B cell (primary cell): Measurements from ENCODE around the gene DDAH1. TPM values are rescaled to one million over a fixed set of nuclear protein-coding genes. Genes with fewer than 3 reads are reported as not detected.

Source experiments
- ATAC-seq: fragments of 200-7000 bp; cut with Tn5 transposase; one replicate; pipeline ENCODE4 v1.10.0; 2021; ENCODE audit warnings: low read depth, mild to moderate bottlenecking, moderate number of reproducible peaks, moderate library complexity
- CTCF ChIA-PET: fragments of 350-600 bp; sonication (Branson Sonifier 250); formaldehyde crosslinking; loops from one replicate; lab custom pipeline; 2021; ENCODE audit warnings: antibody characterized with exemption, inconsistent platforms; lab: Charles Lee
- POLR2A ChIA-PET: fragments of 350-600 bp; sonication (Branson Sonifier 250); formaldehyde crosslinking; loops from one replicate; lab custom pipeline; 2021; ENCODE audit warnings: antibody characterized with exemption; lab: Charles Lee
- DNase-seq: peaks from one replicate; pipeline ENCODE4 v3.0.0; 2013
- H2AFZ ChIP-seq: 2 replicates; pipeline ENCODE4 v1.6.1; 2012; ENCODE audit warnings: mild to moderate bottlenecking, low read depth, low read length; ENCODE audit not compliant: insufficient read depth, poor library complexity, severe bottlenecking
- H3K27ac ChIP-seq, 2 donors: 1 replicate in 1 of 2; 2 replicates in 1 of 2; pipeline ENCODE4 v1.5.1; 2012 to 2013; ENCODE audit warnings: low read length in 2 of 2, mild to moderate bottlenecking in 2 of 2, moderate library complexity in 1 of 2
- H3K27me3 ChIP-seq, 4 experiments: fragments of 200-600 bp in 1 of 4; sonication (generic) in 1 of 4; replicated peaks in 1 of 4; 1 replicate in 2 of 4; 2 replicates in 2 of 4; pipeline versions ENCODE4 v1.6.1 to v1.7.0; 2013 to 2016; ENCODE audit warnings: low read length in 3 of 4, mild to moderate bottlenecking in 2 of 4, mixed read lengths in 1 of 4, moderate library complexity in 1 of 4; ENCODE audit not compliant: insufficient read depth in 4 of 4, control insufficient read depth in 3 of 4; ENCODE audit errors: control extremely low read depth in 1 of 4
- H3K36me3 ChIP-seq, 2 experiments: replicated peaks in 1 of 2; 1 replicate in 1 of 2; 2 replicates in 1 of 2; pipeline versions ENCODE4 v1.6.1 to v1.7.1; 2013; ENCODE audit warnings: low read length in 1 of 2; ENCODE audit not compliant: insufficient read depth in 2 of 2, control insufficient read depth in 1 of 2; ENCODE audit errors: control extremely low read depth in 1 of 2, extremely low read depth in 1 of 2
- H3K4me1 ChIP-seq, 2 donors: fragments of 200-600 bp in 1 of 2; sonication (generic) in 1 of 2; 1 replicate in 1 of 2; 2 replicates in 1 of 2; pipeline versions ENCODE4 v1.5.1 to v1.6.1; 2013 to 2017; ENCODE audit warnings: low read length in 2 of 2; ENCODE audit not compliant: control insufficient read depth in 2 of 2, insufficient read depth in 2 of 2
- H3K4me2 ChIP-seq: replicated peaks from 2 replicates; pipeline ENCODE3; 2012; ENCODE audit warnings: mild to moderate bottlenecking, low read depth, low read length; ENCODE audit not compliant: poor library complexity, severe bottlenecking
- H3K4me3 ChIP-seq, 5 experiments: fragments of 200-600 bp in 1 of 5; sonication (generic) in 1 of 5; 1 replicate in 3 of 5; 2 replicates in 2 of 5; pipeline versions ENCODE4 v1.5.1 to v1.7.0; 2011 to 2016; ENCODE audit warnings: low read length in 4 of 5, mild to moderate bottlenecking in 4 of 5, low read depth in 2 of 5, control low read depth in 1 of 5, moderate library complexity in 1 of 5; ENCODE audit not compliant: insufficient read depth in 1 of 5; ENCODE audit errors: control extremely low read depth in 1 of 5, extremely low read depth in 1 of 5
- H3K79me2 ChIP-seq: fragments of 200-600 bp; sonication (generic); one replicate; pipeline ENCODE4 v1.6.0; 2016; ENCODE audit warnings: low read length; ENCODE audit not compliant: control insufficient read depth, insufficient read depth
- H3K9ac ChIP-seq: fragments of 200-600 bp; sonication (generic); 2 replicates; pipeline ENCODE4 v1.6.1; 2017; ENCODE audit warnings: mild to moderate bottlenecking, low read length, moderate library complexity
- H3K9me3 ChIP-seq, 3 donors: one replicate each; pipeline versions ENCODE4 v1.6.1 to v1.7.1; 2013; ENCODE audit warnings: low read length in 2 of 3; ENCODE audit not compliant: control insufficient read depth in 2 of 3, insufficient read depth in 1 of 3; ENCODE audit errors: control extremely low read depth in 1 of 3
- H4K20me1 ChIP-seq: 2 replicates; pipeline ENCODE4 v1.6.0; 2012; ENCODE audit warnings: mild to moderate bottlenecking, low read length; ENCODE audit not compliant: insufficient read depth, control insufficient read depth, poor library complexity, severe bottlenecking
- H3K27ac Mint-ChIP-seq: one replicate; pipeline ENCODE4 v1.8.0; 2021; ENCODE audit warnings: mixed read lengths
- H3K27me3 Mint-ChIP-seq: one replicate; pipeline ENCODE4 v1.8.0; 2021; ENCODE audit warnings: mixed read lengths
- H3K4me1 Mint-ChIP-seq: one replicate; pipeline ENCODE4 v1.8.0; 2021; ENCODE audit warnings: mixed read lengths
- H3K4me3 Mint-ChIP-seq: one replicate; pipeline ENCODE4 v1.8.0; 2021; ENCODE audit warnings: mixed read lengths
- H3K9me3 Mint-ChIP-seq: one replicate; pipeline ENCODE4 v1.8.0; 2022; ENCODE audit warnings: mixed read lengths; ENCODE audit not compliant: insufficient read depth
- EZH2 ChIP-seq: IDR thresholded peaks from 2 replicates; pipeline ENCODE4 v1.6.1; 2012; ENCODE audit warnings: borderline replicate concordance, low read depth, mild to moderate bottlenecking, moderate library complexity, low read length; ENCODE audit not compliant: insufficient read depth, poor library complexity, severe bottlenecking
- WGBS: methylation state at CpG from one replicate; pipeline ENCODE4 v1.1.5; 2013; ENCODE audit warnings: missing lambda C conversion rate; ENCODE audit not compliant: insufficient coverage; 5-methylcytosine and 5-hydroxymethylcytosine counted together
- intact Hi-C: fragments of 100-400 bp; cut with micrococcal nuclease; formaldehyde crosslinking; loops from one replicate; pipeline ENCODE4 v1.10.0; 2022
- polyA plus RNA-seq: library from polyadenylated mRNA; depleted of rRNA; stranded (reverse); fragments of >200 nt; gene quantifications from 2 replicates; pipeline ENCODE4 v1.2.3, GENCODE V29; 2012
- total RNA-seq, 2 donors: library from RNA; stranded (reverse); fragments of 120-200 nt in 1 of 2; gene quantifications; 1 replicate in 1 of 2; 2 replicates in 1 of 2; pipeline versions ENCODE4 v1.2.3 to v1.2.4, GENCODE V29; 2013 to 2022
- TF ChIP-seq, protein P1 (sequence below): fragments of 200-600 bp; IDR thresholded peaks from one replicate; pipeline ENCODE4 v1.8.0; 2022; ENCODE audit warnings: antibody characterized with exemption, mild to moderate bottlenecking

Gene DDAH1
- total and polyA plus RNA-seq, 2 donors (not counting 1 experiment from before 2014, with no cell fraction given) = 0.04 TPM; not detected in 1

DNA sequence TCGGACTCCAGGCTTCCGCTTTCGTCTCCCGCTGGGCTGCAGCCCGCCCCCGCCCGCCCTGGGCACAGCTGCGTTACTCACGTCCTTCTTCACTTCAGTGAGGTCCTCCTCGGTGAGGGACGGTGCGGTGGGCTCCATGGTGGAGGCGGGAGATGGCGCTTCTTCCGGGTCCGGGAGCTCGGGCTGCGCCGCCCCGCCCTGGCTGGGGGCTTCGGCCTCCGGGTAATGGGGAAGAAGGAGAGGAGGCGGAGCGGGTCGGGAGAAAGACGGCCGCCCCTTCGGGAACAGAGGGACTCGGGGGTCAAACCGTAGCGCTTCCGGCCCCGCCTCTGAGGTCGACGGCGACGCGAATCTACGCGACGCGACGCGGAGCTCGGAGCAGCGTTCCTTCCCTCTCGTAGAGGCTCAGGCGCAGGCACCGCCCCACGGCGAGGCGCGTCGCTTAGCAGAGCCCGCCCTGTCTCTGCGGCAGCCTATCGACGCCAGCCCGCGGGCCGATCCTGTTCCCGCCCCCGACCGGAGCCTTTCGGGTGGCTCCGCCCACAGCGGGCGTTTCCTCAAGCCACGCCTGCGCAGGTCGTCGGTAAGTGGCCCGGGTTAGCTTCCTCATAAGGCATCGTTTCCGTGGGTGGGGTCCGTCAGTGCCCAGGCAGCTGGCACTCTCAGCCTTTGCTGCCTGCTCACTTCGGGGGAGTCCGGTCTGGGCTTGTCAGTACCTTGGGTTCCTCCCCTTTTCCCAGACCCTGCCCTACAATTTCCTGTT is 188.6 kb downstream of the DDAH1 start, which contains the start of gene BCL10:
Gene BCL10, minus strand, starts transcription at position 418 of the 763 bp plus-strand sequence. Its CDS starts 280 bp downstream, at position 138.
- Mint-ChIP-seq H3K27me3 (no peaks in the 10 kb centered on the region), H3K9me3 (no peaks in the 10 kb centered on the region), H3K4me3 (peak within 1 kb of the TSS; percentile 96), H3K4me1 (peaks cover 55% of the 10 kb centered on the region), H3K27ac (peak within 1 kb of the TSS; percentile 97)
- H3K9me3 ChIP-seq = no peaks in the 10 kb centered on the region
- ChIA-PET POLR2A (interaction anchor here (0.6 to 2.9 kb wide), 14 partner anchors 8 to 1581 kb away, joined by 3 to 26 read pairs (median 4); partner anchors contain the start of genes C1orf52, CTBS, GNG5 and MCOLN2), CTCF (interaction anchor here (0.9 to 5.5 kb wide), 10 partner anchors 12 to 332 kb away, joined by 3 to 59 read pairs (median 5); partner anchors contain the start of gene C1orf52)
- H3K79me2 ChIP-seq = peaks cover 72% of the 10 kb centered on the region
- no peaks in the 10 kb centered on the region for H3K27me3 ChIP-seq
- ATAC-seq (peak; percentile 92), DNase-seq (peak; percentile 99)
- H3K9ac ChIP-seq = peak within 1 kb of the TSS; percentile 99
- under 1% methylated on average over 78 of the region's 78 CpGs for WGBS
- peaks cover 40% of the 10 kb centered on the region for H4K20me1 ChIP-seq
- peak within 1 kb of the TSS; percentile 47 for H2AFZ ChIP-seq
- TF ChIP-seq EZH2 = no peak
- TF ChIP-seq, protein P1, sequence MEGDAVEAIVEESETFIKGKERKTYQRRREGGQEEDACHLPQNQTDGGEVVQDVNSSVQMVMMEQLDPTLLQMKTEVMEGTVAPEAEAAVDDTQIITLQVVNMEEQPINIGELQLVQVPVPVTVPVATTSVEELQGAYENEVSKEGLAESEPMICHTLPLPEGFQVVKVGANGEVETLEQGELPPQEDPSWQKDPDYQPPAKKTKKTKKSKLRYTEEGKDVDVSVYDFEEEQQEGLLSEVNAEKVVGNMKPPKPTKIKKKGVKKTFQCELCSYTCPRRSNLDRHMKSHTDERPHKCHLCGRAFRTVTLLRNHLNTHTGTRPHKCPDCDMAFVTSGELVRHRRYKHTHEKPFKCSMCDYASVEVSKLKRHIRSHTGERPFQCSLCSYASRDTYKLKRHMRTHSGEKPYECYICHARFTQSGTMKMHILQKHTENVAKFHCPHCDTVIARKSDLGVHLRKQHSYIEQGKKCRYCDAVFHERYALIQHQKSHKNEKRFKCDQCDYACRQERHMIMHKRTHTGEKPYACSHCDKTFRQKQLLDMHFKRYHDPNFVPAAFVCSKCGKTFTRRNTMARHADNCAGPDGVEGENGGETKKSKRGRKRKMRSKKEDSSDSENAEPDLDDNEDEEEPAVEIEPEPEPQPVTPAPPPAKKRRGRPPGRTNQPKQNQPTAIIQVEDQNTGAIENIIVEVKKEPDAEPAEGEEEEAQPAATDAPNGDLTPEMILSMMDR = no peak
- peak within 1 kb of the TSS; percentile 77 for H3K4me2 ChIP-seq
- H3K27ac ChIP-seq = peak within 1 kb of the TSS; percentile 99
- peak within 1 kb of the TSS; percentile 87 to 99 (median 98) for H3K4me3 ChIP-seq
- peaks cover 2 to 25% of the 10 kb centered on the region in 2 experiments for H3K36me3 ChIP-seq
- intact Hi-C loops = loop anchor here (1.0 to 5.0 kb wide), 10 partner anchors 17 to 1636 kb away; partner anchors contain the start of genes C1orf52, CTBS, GNG5 and HS2ST1
- peaks cover 38 to 47% of the 10 kb centered on the region in 2 donors for H3K4me1 ChIP-seq
